ENCODE measurements around the gene CARHSP1.
"Not testable (repeated sequence)": the region's sequence is repeated elsewhere in the genome, so short reads cannot be mapped to it uniquely, and the experiment has no call there.

CARHSP1 gene

GRCh38 chr16:8872071-8872470 lies 3.3 kb upstream of the CARHSP1 start:
- DNase-seq (ENCODE audit: low read depth in 2 of 2): no peak

GRCh38 chr16:8869988-8870241 lies 1.1 kb upstream of the CARHSP1 start:
- DNase-seq (ENCODE audit: low read depth in 2 of 2): not testable (repeated sequence)

GRCh38 chr16:8869212-8869987 lies 594 bp upstream of the CARHSP1 start:
- DNase-seq (ENCODE audit: low read depth in 2 of 2): no peak

GRCh38 chr16:8867932-8868415 lies 832 bp downstream of the CARHSP1 start:
- DNase-seq (ENCODE audit: low read depth in 2 of 2): peak in 1 of 2 donors; percentile 19

GRCh38 chr16:8867216-8867931 lies 1.4 kb downstream of the CARHSP1 start:
- no peak for DNase-seq (ENCODE audit: low read depth in 2 of 2)

- no peak for DNase-seq (ENCODE audit: low read depth in 2 of 2)
Measured at GRCh38 chr16:8866884-8867215, 2.0 kb downstream of the CARHSP1 start.

GRCh38 chr16:8866118-8866883 lies 2.5 kb downstream of the CARHSP1 start:
- DNase-seq (ENCODE audit: low read depth in 2 of 2): no peak

GRCh38 chr16:8865145-8865882 lies 3.5 kb downstream of the CARHSP1 start:
- no peak for DNase-seq (ENCODE audit: low read depth in 2 of 2)

GRCh38 chr16:8864480-8865110 lies 4.2 kb downstream of the CARHSP1 start:
- DNase-seq (ENCODE audit: low read depth in 2 of 2): no peak

GRCh38 chr16:8863594-8864424 lies 5.0 kb downstream of the CARHSP1 start:
- no peak for DNase-seq (ENCODE audit: low read depth in 2 of 2)

- no peak for DNase-seq (ENCODE audit: low read depth in 2 of 2)
Measured at GRCh38 chr16:8862309-8863130, 6.3 kb downstream of the CARHSP1 start.

GRCh38 chr16:8861563-8862308 lies 7.1 kb downstream of the CARHSP1 start:
- DNase-seq (ENCODE audit: low read depth in 2 of 2): no peak

- DNase-seq (ENCODE audit: low read depth in 2 of 2): no peak
Measured at GRCh38 chr16:8859913-8860881, 8.6 kb downstream of the CARHSP1 start.

GRCh38 chr16:8858994-8859912 lies 9.6 kb downstream of the CARHSP1 start:
- no peak for DNase-seq (ENCODE audit: low read depth in 2 of 2)

GRCh38 chr16:8855972-8856371 lies 12.8 kb downstream of the CARHSP1 start:
- DNase-seq (ENCODE audit: low read depth in 2 of 2): no peak

GRCh38 chr16:8855051-8855786 lies 13.6 kb downstream of the CARHSP1 start:
- DNase-seq (ENCODE audit: low read depth in 2 of 2): no peak
